Esophagus muscularis mucosa (tissue), 3 donors: ENCODE data around the gene RTTN.

Experiments
- CTCF ChIP-seq, 3 experiments: fragments of 200-600 bp in 2 of 3; fragments of 450-650 bp in 1 of 3; sonication (generic) in 2 of 3; IDR thresholded peaks; one replicate each; pipeline ENCODE4 v1.5.1; 2017 to 2019; ENCODE audit warnings: antibody characterized with exemption in 3 of 3, mild to moderate bottlenecking in 2 of 3, moderate library complexity in 1 of 3
- POLR2A ChIP-seq: fragments of 450-650 bp; IDR thresholded peaks from one replicate; pipeline ENCODE4 v1.6.1; 2017; ENCODE audit warnings: antibody characterized with exemption, moderate library complexity, mild to moderate bottlenecking, low read depth
- POLR2AphosphoS5 ChIP-seq, 2 donors: sonication (generic); formaldehyde crosslinking; IDR thresholded peaks; one replicate each; pipeline ENCODE4 v1.6.1; 2017; ENCODE audit warnings: antibody characterized with exemption in 2 of 2

DNA sequence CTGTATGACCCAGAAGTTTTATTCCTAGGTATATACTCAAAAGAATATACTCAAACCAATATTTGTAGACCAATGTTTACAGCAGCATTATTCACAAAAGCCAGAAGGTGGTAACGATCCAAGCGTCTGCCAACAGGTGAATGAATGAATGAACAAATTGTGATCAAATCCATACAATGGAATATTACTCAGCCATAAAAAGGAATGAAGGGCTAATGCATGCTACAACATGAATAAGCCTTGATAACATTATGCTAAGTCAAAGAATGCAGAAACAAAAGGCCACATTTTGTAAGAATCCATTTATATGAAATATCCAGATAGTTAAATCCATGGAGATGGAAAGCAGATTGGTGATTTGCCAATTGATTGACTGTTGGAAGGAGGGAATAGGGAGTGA lies 252.3 kb downstream of the RTTN start:
- TF ChIP-seq POLR2AphosphoS5 (IDR thresholded peaks at IDR 0.05) (no peak), POLR2A (no peak), CTCF (IDR thresholded peaks at IDR 0.05) (no peak)
